C4-2B (cell line): ENCODE measurements around the gene PRRC2B.

Experiments used
- ZFX ChIP-seq: fragments of 450-650 bp; IDR thresholded peaks from 2 replicates; pipeline ENCODE4 v1.6.1; 2017
- TF ChIP-seq, protein P1 (sequence below): fragments of 450-650 bp; conservative IDR thresholded peaks from 2 replicates; pipeline ENCODE4 v1.5.1; 2017; ENCODE audit warnings: mild to moderate bottlenecking

DNA sequence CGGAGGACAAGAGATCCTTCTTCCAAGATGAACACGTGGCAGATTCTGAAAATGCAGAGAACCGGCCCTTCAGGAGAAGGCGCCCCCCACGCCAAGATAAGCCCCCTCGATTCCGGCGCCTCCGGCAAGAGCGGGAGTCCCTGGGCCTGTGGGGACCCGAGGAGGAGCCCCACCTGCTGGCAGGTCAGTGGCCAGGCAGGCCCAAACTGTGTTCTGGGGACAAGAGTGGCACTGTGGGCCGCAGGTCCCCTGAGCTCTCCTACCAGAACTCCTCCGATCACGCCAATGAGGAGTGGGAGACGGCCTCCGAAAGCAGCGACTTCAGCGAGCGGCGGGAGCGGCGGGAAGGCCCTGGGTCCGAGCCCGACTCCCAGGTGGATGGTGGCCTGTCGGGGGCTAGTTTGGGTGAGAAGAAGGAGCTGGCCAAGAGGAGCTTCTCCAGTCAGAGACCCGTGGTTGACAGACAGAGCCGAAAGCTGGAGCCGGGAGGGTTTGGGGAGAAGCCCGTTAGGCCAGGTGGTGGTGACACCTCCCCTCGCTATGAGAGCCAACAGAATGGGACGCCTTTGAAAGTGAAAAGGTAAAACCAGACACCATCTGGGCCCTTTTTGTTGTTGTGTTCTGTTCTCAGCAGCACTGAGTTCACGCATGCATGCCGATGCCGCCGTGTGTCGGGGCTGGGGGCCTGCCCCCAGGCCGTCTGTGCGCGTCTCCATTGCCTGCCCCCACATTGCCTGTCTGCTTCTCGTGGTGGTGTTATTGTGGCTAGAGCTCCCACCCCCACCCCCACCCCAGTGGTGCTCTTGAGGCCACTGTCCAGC lies 82.3 kb downstream of the PRRC2B start:
- TF ChIP-seq, protein P1, sequence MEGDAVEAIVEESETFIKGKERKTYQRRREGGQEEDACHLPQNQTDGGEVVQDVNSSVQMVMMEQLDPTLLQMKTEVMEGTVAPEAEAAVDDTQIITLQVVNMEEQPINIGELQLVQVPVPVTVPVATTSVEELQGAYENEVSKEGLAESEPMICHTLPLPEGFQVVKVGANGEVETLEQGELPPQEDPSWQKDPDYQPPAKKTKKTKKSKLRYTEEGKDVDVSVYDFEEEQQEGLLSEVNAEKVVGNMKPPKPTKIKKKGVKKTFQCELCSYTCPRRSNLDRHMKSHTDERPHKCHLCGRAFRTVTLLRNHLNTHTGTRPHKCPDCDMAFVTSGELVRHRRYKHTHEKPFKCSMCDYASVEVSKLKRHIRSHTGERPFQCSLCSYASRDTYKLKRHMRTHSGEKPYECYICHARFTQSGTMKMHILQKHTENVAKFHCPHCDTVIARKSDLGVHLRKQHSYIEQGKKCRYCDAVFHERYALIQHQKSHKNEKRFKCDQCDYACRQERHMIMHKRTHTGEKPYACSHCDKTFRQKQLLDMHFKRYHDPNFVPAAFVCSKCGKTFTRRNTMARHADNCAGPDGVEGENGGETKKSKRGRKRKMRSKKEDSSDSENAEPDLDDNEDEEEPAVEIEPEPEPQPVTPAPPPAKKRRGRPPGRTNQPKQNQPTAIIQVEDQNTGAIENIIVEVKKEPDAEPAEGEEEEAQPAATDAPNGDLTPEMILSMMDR: peak; percentile 53
- TF ChIP-seq ZFX: no peak
